Measurements from ENCODE around the gene MYPOP.
A peak's percentile ranks its signal among the peaks of the same experiment; 100 is the strongest.

The MYPOP gene

DNA sequence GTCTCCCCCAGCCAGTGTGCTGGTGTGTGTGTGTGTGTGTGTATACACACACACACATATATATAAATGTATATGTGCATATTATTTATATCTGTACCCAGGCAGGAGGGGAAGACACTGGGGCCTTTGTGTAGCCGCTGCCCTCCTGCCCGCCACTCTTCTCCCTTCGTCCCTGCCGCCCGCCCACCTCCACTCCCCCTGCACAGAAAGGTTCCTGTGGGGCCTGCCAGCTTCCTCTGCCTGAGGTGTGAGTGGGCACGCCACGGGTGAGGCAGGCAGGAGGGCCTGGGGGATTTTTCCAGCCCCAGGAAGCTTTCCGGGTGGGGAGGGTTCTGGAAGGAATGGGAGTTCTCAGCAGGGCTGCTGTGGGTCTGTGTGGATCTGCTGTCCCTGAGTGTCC lies 23.4 kb downstream of the MYPOP start:
- TF ChIP-seq, protein P1, sequence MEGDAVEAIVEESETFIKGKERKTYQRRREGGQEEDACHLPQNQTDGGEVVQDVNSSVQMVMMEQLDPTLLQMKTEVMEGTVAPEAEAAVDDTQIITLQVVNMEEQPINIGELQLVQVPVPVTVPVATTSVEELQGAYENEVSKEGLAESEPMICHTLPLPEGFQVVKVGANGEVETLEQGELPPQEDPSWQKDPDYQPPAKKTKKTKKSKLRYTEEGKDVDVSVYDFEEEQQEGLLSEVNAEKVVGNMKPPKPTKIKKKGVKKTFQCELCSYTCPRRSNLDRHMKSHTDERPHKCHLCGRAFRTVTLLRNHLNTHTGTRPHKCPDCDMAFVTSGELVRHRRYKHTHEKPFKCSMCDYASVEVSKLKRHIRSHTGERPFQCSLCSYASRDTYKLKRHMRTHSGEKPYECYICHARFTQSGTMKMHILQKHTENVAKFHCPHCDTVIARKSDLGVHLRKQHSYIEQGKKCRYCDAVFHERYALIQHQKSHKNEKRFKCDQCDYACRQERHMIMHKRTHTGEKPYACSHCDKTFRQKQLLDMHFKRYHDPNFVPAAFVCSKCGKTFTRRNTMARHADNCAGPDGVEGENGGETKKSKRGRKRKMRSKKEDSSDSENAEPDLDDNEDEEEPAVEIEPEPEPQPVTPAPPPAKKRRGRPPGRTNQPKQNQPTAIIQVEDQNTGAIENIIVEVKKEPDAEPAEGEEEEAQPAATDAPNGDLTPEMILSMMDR (IDR thresholded peaks at IDR 0.05; ENCODE audit: low read depth, low read length) = no peak

DNA sequence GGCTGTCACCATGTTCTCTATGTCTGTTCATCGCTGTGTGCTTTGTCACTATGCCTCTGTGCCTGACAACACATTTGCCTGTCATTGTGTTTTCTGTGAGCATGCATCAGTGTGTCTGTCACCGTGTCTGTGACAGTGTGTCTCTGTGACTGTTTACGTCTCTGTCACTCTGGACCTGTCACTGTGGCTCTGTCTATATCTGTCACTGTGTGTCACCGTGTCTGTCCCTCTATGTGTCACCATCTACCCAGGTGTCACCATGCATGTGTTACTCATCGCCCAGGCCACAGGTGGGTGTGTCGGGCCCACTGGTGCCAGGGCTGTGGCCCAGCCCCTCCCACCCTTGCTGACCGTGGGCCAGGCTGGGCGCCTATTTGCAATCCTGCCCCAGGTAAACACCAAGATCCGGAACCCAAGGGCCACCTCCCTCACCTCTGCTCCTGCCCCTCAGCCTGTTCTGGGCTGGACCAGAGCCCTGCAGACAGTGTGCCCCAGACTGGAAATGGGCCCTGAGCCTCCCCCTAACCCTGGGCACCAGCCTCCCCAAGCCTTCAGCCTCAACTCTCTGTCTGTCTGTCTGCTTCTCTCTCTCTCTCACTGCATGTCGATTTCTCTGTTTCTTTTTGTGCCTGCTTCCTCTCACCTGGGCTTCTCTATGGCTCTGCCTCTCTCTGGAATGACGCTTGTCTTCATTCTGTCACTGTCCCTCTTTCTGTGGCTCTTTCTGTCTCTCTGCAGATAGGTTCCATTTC lies 24.2 kb downstream of the MYPOP start:
- H3K4me3 ChIP-seq (replicated peaks in 1 of 2; ENCODE audit: low read depth in 2 of 2, low read length in 2 of 2) = no peak overlapping the region
- DNase-seq (ENCODE audit: low read depth in 2 of 2) = no peak
- TF ChIP-seq, protein P1 (IDR thresholded peaks at IDR 0.05; ENCODE audit: low read depth, low read length) = no peak

More for the DNA sequence above, 23.4 kb downstream of the MYPOP start:
- DNase-seq (ENCODE audit: low read depth in 2 of 2) = no peak
- H3K4me3 ChIP-seq (replicated peaks in 1 of 2; ENCODE audit: low read depth in 2 of 2, low read length in 2 of 2) = no peak overlapping the region

DNA sequence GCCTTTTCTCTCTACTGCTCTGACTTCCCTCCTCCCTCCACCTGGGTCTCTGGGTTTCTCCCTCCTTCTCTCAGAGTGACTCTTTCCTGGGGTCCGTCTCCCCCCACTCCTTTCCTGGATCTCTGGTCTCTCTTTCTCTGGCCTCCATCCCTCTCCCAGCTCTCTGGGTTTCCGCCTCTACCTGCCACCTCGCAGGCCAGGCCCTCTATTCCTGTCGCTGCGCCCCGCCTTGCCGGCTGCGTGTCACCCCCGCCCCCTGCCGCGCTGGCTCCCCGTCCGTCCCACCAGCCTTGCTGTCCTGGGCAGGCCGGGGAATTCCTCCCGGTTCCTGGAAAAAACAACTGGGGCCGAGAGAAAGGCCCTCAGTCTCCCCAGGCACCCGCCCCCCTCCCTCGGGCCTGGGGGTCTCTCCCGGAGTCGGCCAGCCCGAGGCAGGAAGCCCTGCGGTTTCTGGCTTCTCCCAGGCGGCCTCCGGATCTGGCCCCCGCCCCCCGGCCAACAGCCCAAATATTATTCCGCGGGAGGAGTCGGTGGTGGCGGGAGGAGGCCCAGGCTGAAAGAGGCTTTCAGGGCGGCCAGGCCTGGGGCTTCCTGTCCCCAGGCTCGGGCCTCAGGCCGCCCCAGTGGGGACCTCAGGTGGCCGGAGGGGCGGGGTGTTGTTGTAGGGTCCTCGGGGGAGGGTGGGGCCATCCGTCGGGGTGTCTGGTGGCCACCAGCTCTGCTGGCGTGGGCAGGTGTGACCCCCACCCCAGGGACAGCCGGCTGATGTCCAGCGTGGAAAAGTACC lies 25.8 kb downstream of the MYPOP start:
- TF ChIP-seq, protein P1 (IDR thresholded peaks at IDR 0.05; ENCODE audit: low read depth, low read length) = no peak
- peak; percentile 33 to 78 for DNase-seq (ENCODE audit: low read depth in 2 of 2)
- peak overlapping the region in 1 of 2 donors; percentile 19 for H3K4me3 ChIP-seq (replicated peaks in 1 of 2; ENCODE audit: low read depth in 2 of 2, low read length in 2 of 2)

DNA sequence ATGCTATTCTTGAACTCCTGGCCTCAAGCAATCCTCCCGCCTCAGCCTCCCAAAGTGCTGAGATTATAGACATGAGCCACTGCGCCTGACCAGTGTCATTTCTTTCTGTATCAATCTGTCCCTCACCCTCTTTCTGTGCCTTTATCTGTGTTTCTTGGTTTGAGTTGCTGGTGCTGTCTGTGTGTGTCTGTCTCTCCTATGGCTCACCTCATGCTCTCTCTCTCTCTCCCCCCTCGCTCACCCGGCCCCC lies 26.3 kb downstream of the MYPOP start:
- TF ChIP-seq, protein P1 (IDR thresholded peaks at IDR 0.05; ENCODE audit: low read depth, low read length) = no peak
- no peak for DNase-seq (ENCODE audit: low read depth in 2 of 2)
- H3K4me3 ChIP-seq (replicated peaks in 1 of 2; ENCODE audit: low read depth in 2 of 2, low read length in 2 of 2) = no peak overlapping the region

DNA sequence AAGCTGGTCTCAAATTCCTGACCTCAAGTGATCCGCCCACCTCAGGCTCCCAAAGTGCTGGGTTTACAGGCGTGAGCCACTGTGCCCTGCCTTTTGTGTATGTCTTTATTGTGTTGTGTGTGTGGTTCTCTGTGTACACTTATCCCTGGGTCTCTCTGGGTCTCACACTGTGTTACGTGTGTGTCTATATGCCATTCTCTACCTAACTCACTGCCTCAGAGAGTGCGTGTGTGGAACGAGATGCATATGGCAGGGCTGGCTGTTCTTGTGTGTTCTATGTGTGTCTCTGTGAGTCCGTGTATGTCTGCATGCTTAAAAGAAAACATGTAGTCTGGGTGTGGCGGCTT lies 27.8 kb downstream of the MYPOP start:
- TF ChIP-seq, protein P1 (IDR thresholded peaks at IDR 0.05; ENCODE audit: low read depth, low read length) = no peak

DNA sequence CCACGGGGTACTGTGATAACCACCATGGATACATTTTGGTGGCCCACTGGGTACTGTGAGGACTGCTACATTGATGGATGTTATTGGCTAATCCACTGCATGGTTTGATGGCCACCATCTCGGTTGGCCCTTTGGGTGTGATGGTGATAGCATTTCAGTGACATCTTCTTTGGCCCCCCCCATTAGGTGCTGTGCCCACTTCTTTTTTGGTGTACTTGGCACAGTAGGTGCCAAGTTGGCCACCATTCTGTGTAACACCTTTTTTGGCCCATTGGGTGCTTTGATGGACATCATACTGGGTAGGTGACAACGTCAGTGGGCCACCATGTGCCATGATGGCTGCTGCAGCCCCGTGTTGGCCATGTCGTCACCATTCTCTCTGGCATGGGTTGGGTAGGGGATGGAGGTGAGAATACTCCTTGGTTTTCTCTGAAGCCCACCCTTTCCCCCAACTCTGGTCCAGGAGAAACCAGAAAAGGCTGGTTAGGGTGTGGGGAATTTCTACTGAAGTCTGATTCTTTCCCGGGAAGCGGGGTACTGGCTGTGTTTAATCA lies 29.1 kb downstream of the MYPOP start:
- TF ChIP-seq, protein P1 (IDR thresholded peaks at IDR 0.05; ENCODE audit: low read depth, low read length) = no peak
- no peak for DNase-seq (ENCODE audit: low read depth in 2 of 2)
- no peak overlapping the region for H3K4me3 ChIP-seq (replicated peaks in 1 of 2; ENCODE audit: low read depth in 2 of 2, low read length in 2 of 2)

More for the DNA sequence above, 27.8 kb downstream of the MYPOP start:
- DNase-seq (ENCODE audit: low read depth in 2 of 2) = no peak
- H3K4me3 ChIP-seq (replicated peaks in 1 of 2; ENCODE audit: low read depth in 2 of 2, low read length in 2 of 2) = no peak overlapping the region
